Neural progenitor cell (in vitro differentiated cells): Measurements from ENCODE around the gene NKAIN2. TPM values are rescaled to one million over a fixed set of nuclear protein-coding genes. Genes with fewer than 3 reads are reported as not detected.
A peak's percentile ranks its signal among the peaks of the same experiment; 100 is the strongest.

Source experiments
- DNase-seq: peaks from one replicate; pipeline ENCODE4 v3.0.0-alpha.2; 2016; ENCODE audit warnings: low spot score
- H2AFZ ChIP-seq: fragments of 200-600 bp; sonication (generic); replicated peaks from 2 replicates; pipeline ENCODE4 v1.6.1; 2016; ENCODE audit warnings: antibody characterized with exemption
- H3F3A ChIP-seq: fragments of 200-600 bp; sonication (generic); 2 replicates; pipeline ENCODE4 v1.6.1; 2016; ENCODE audit warnings: antibody characterized with exemption, low read depth
- H3K27ac ChIP-seq: fragments of 200-600 bp; sonication (generic); 2 replicates; pipeline ENCODE4 v1.5.1; 2016; ENCODE audit warnings: mild to moderate bottlenecking
- H3K27me3 ChIP-seq: fragments of 200-600 bp; sonication (generic); 2 replicates; pipeline ENCODE4 v1.6.1; 2016; ENCODE audit warnings: mild to moderate bottlenecking, moderate library complexity
- H3K36me3 ChIP-seq: fragments of 200-600 bp; sonication (generic); 2 replicates; pipeline ENCODE4 v1.5.1; 2016
- H3K4me1 ChIP-seq: fragments of 200-600 bp; sonication (generic); 2 replicates; pipeline ENCODE4 v1.6.1; 2016; ENCODE audit warnings: mixed run types
- H3K4me2 ChIP-seq: fragments of 200-600 bp; sonication (generic); 2 replicates; pipeline ENCODE4 v1.6.1; 2016
- H3K4me3 ChIP-seq: fragments of 200-600 bp; sonication (generic); 2 replicates; pipeline ENCODE4 v1.5.1; 2016
- H3K79me2 ChIP-seq: fragments of 200-600 bp; sonication (generic); 2 replicates; pipeline ENCODE4 v1.6.1; 2016; ENCODE audit warnings: low read depth
- H3K9ac ChIP-seq: fragments of 200-600 bp; sonication (generic); 2 replicates; pipeline ENCODE4 v1.6.1; 2016
- H3K9me3 ChIP-seq: fragments of 200-600 bp; sonication (generic); 2 replicates; pipeline ENCODE4 v1.5.1; 2016; ENCODE audit warnings: low read depth
- H4K20me1 ChIP-seq: fragments of 200-600 bp; sonication (generic); 2 replicates; pipeline ENCODE4 v1.6.1; 2016; ENCODE audit warnings: low read depth
- H3K27ac Mint-ChIP-seq: 3 replicates; pipeline ENCODE4 v1.8.0; 2021; ENCODE audit warnings: mixed read lengths
- H3K27me3 Mint-ChIP-seq: 2 replicates; pipeline ENCODE4 v1.8.0; 2022; ENCODE audit warnings: low read depth, mild to moderate bottlenecking, inconsistent platforms, moderate library complexity, mixed read lengths; ENCODE audit not compliant: insufficient read depth
- H3K36me3 Mint-ChIP-seq: 3 replicates; pipeline ENCODE4 v1.8.0; 2021; ENCODE audit warnings: mixed read lengths
- H3K4me1 Mint-ChIP-seq: 3 replicates; pipeline ENCODE4 v1.8.0; 2021; ENCODE audit warnings: mixed read lengths
- H3K4me3 Mint-ChIP-seq: 3 replicates; pipeline ENCODE4 v1.8.0; 2021; ENCODE audit warnings: mild to moderate bottlenecking, moderate library complexity, mixed read lengths
- H3K9me3 Mint-ChIP-seq: 3 replicates; pipeline ENCODE4 v1.8.0; 2020; ENCODE audit warnings: mixed read lengths
- EZH2 ChIP-seq: fragments of 200-600 bp; sonication (generic); IDR thresholded peaks from 2 replicates; pipeline ENCODE4 v1.6.1; 2017; ENCODE audit warnings: antibody characterized with exemption, mild to moderate bottlenecking, moderate library complexity
- EZH2phosphoT487 ChIP-seq: fragments of 200-600 bp; sonication (generic); IDR thresholded peaks from 2 replicates; pipeline ENCODE4 v1.6.1; 2017; ENCODE audit warnings: antibody characterized with exemption
- total RNA-seq: library from RNA; depleted of rRNA; stranded (reverse); fragments of >200 nt; gene quantifications from 2 replicates; pipeline ENCODE4 v1.2.3, GENCODE V29; 2015; ENCODE audit warnings: low replicate concordance
- TF ChIP-seq, protein P1 (sequence below): fragments of 200-600 bp; sonication (generic); IDR thresholded peaks from 2 replicates; pipeline ENCODE4 v1.5.1; 2017; ENCODE audit warnings: antibody characterized with exemption, mild to moderate bottlenecking

NKAIN2 gene
- total RNA-seq, 1 donor from 2014 or later, result 0.45 TPM

DNA sequence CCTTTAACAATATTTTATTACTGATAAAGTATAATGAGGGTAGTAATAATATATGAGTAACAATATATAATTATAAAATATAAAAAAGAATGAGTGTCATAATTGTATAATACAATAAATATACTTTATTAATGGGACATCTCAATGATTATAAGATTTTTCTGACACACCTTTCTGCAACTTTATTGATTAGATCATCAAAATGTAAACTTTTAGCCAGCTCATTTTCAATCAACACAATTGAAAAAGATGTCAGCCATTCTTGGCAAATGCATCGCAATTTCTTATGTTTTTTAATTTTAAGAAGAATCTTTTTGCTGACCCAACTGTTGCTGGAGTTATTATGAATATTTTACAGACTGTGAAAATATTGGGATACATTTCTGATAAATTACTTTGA, 1026.2 kb downstream of the NKAIN2 start:
- DNase-seq, result no peak
- Mint-ChIP-seq H3K4me1 (no peaks in the 10 kb centered on the region), H3K4me3 (no peak overlapping the region)

DNA sequence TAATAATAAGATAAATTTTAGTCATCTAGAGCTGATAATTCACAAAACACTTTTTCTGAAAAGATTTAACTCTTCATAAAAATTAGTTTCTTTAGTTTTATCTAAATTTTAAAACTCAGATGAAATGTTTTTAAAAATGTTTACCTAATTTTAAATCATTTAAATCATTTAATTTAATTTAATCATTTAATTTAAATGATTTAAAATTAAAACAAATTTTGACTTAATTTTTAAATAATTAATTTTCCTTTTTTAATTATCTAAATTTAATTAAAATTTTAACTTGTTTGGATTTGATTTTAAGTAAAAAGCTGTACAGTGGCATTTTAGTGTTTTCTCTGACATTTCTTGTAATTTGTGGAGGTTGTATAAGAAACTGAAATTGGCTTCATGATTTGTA, 1026.8 kb downstream of the NKAIN2 start:
- Histone ChIP-seq H4K20me1 (no peaks in the 10 kb centered on the region), H2AFZ (no peak overlapping the region), H3K27me3 (no peaks in the 10 kb centered on the region), H3K36me3 (no peaks in the 10 kb centered on the region), H3K9me3 (no peaks in the 10 kb centered on the region), H3K27ac (no peak overlapping the region), H3K79me2 (no peaks in the 10 kb centered on the region), H3K9ac (no peak overlapping the region), H3K4me3 (no peak overlapping the region), H3K4me1 (no peaks in the 10 kb centered on the region), H3F3A (no peaks in the 10 kb centered on the region), H3K4me2 (no peak overlapping the region)
- Mint-ChIP-seq H3K36me3 (no peaks in the 10 kb centered on the region), H3K4me3 (no peak overlapping the region), H3K4me1 (no peaks in the 10 kb centered on the region), H3K27me3 (no peaks in the 10 kb centered on the region), H3K9me3 (no peaks in the 10 kb centered on the region), H3K27ac (no peak overlapping the region)
- TF ChIP-seq, protein P1, sequence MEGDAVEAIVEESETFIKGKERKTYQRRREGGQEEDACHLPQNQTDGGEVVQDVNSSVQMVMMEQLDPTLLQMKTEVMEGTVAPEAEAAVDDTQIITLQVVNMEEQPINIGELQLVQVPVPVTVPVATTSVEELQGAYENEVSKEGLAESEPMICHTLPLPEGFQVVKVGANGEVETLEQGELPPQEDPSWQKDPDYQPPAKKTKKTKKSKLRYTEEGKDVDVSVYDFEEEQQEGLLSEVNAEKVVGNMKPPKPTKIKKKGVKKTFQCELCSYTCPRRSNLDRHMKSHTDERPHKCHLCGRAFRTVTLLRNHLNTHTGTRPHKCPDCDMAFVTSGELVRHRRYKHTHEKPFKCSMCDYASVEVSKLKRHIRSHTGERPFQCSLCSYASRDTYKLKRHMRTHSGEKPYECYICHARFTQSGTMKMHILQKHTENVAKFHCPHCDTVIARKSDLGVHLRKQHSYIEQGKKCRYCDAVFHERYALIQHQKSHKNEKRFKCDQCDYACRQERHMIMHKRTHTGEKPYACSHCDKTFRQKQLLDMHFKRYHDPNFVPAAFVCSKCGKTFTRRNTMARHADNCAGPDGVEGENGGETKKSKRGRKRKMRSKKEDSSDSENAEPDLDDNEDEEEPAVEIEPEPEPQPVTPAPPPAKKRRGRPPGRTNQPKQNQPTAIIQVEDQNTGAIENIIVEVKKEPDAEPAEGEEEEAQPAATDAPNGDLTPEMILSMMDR, result no peak
- TF ChIP-seq EZH2phosphoT487 (no peak), EZH2 (no peak)
- DNase-seq, result no peak

More for the DNA sequence above, 1026.2 kb downstream of the NKAIN2 start:
- no peaks in the 10 kb centered on the region for H3K9me3 ChIP-seq
- H4K20me1 ChIP-seq, result no peaks in the 10 kb centered on the region
- H3K27ac Mint-ChIP-seq, result no peak overlapping the region
- H3K4me3 ChIP-seq, result no peak overlapping the region
- H3K79me2 ChIP-seq, result no peaks in the 10 kb centered on the region
- no peaks in the 10 kb centered on the region for H3K27me3 Mint-ChIP-seq
- no peak overlapping the region for H3K4me2 ChIP-seq
- TF ChIP-seq EZH2 (no peak), EZH2phosphoT487 (no peak)
- TF ChIP-seq, protein P1, result no peak
- H3K27me3 ChIP-seq, result no peaks in the 10 kb centered on the region
- no peaks in the 10 kb centered on the region for H3K36me3 Mint-ChIP-seq
- H3K27ac ChIP-seq, result no peak overlapping the region
- H2AFZ ChIP-seq, result no peak overlapping the region
- H3K9ac ChIP-seq, result no peak overlapping the region
- no peaks in the 10 kb centered on the region for H3F3A ChIP-seq
- H3K9me3 Mint-ChIP-seq, result no peaks in the 10 kb centered on the region
- no peaks in the 10 kb centered on the region for H3K36me3 ChIP-seq
- H3K4me1 ChIP-seq, result no peaks in the 10 kb centered on the region

DNA sequence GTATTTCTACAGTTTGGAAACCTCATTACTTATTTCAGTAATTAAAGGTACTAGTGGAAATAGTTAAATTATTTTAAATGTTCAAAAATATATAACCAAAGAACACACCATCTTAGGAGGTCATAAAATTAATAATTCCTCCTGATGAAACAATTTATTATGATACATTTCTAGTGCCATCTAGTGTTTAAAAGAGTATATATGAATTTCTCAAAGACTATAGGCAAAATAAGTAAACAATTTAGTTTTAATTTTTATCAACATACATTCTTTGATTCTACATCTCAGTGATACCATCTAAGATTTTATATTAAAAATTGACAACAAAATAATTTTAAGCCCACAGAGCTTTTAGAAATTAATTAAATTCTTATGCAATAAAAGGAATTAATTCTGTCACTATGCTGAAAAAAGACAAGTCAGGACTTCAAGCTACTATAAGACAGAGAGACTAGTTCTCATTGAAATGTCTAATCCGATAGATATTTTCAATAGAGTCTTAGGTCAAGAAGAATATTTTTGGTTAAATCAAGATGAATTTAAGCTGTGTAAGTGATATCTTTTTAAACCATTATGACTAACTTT, 1050.8 kb downstream of the NKAIN2 start:
- H3K36me3 Mint-ChIP-seq, result no peaks in the 10 kb centered on the region
- H3K9ac ChIP-seq, result no peak overlapping the region
- no peak overlapping the region for H3K27ac Mint-ChIP-seq
- H3K9me3 ChIP-seq, result no peaks in the 10 kb centered on the region
- H2AFZ ChIP-seq, result no peak overlapping the region
- H3K36me3 ChIP-seq, result no peaks in the 10 kb centered on the region
- H3F3A ChIP-seq, result no peaks in the 10 kb centered on the region
- H3K27ac ChIP-seq, result no peak overlapping the region
- no peaks in the 10 kb centered on the region for H4K20me1 ChIP-seq
- H3K27me3 Mint-ChIP-seq, result no peaks in the 10 kb centered on the region
- no peaks in the 10 kb centered on the region for H3K4me1 ChIP-seq
- no peak overlapping the region for H3K4me3 Mint-ChIP-seq
- no peak overlapping the region for H3K4me2 ChIP-seq
- no peaks in the 10 kb centered on the region for H3K9me3 Mint-ChIP-seq
- no peaks in the 10 kb centered on the region for H3K27me3 ChIP-seq
- no peak for DNase-seq
- no peak overlapping the region for H3K4me3 ChIP-seq
- no peaks in the 10 kb centered on the region for H3K79me2 ChIP-seq
- TF ChIP-seq, protein P1, result peak; percentile 48
- TF ChIP-seq EZH2, result no peak
- H3K4me1 Mint-ChIP-seq, result no peaks in the 10 kb centered on the region
